HG03571 (cell line): ENCODE measurements around the gene IL4.
"Not testable (repeated sequence)": the region's sequence is repeated elsewhere in the genome, so short reads cannot be mapped to it uniquely, and the experiment has no call there.

Source experiments
- ATAC-seq: cut with Tn5 transposase; IDR thresholded peaks from one replicate; pipeline ENCODE4 v1.9.1; 2021; ENCODE audit not compliant: unreplicated experiment

IL4 gene

DNA sequence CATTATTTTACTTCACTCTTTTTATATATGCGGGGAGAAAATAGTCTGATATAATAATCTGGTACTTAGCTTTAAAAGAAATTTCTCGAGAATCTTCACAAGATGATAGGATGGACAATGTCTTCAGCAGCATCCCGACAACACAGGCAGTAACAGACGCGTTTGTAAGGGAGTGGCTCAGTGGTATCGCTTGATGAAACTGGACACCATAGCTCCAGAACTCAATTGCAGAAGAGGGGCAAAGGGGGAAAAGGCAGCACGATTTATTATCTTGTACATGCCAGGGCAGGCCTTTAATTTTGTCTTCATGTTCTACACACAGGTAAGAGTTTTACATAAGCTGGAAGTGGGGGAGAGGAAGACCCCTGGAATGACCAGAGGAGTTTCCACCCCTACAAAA, 15.7 kb downstream of the IL4 start:
- no peak for ATAC-seq

DNA sequence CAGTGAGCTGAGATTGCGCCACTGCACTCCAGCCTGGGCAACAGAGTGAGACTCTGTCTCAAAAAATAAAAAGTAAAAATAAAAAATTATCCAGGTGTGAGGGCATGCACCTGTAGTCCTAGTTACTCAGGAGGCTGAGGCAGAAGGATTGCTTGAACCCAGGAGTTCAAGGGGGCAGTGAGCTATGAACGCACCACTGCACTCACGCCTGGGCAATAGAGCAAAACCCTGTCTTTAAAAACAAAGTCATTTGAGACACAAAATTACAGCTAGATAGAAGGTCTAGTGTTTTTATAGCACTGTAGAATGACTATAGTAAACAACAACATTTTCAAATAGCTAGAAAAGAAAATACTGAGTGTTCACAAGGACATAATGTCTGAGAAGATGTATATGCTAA, 16.4 kb downstream of the IL4 start:
- ATAC-seq = no peak

DNA sequence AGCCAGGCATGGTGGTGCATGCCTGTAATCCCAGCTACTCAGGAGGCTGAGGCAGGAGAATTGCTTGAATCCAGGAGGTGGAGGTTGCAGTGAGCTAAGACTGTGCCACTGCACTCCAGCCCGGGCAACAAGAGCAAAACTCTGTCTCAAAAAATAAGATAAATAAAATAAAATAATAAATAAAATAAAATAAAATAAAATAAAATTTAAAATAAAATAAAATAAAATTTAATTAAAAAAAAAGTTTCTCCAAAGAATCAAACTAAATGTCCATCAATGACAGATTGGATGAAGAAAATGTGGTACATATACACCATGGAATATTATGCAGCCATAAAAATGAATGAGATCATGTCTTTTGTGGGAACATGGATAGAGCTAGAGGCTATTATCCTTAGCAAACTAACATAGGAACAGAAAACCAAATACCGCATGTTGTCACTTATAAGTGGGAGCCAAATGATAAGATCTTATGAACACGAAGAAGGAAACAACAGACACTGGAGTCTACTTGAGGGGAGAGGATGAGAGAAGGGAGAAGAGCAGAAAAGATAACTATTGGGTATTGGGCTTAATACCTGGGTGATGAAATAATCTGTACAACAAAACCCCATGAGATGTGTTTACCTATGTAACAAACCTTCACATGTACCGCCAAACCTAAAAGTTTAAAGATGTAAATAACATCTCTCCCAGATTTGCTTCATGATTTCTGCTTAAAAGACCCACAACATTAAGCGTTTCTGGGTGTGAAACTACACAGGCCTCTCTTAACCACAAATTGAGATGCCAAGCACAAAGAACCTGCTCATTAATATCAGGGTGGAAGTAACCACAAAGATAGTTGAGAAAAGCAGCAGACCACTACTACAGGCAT, 18.2 kb downstream of the IL4 start:
- ATAC-seq = not testable (repeated sequence)

DNA sequence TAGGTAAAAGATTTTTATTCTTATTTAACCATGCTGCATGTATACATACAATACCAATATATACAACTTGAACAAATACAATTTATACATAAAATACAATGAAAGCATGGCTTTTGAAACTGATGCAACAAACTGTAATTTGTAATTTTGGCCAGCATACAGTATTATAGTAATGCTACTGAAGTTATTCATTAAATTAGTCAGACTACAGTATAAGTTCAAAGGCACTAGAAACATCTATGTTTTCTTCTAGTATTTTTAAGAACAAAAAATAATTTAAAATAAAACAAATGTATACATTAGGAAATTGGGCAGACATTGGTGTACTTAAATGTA, 18.8 kb downstream of the IL4 start:
- ATAC-seq = no peak

DNA sequence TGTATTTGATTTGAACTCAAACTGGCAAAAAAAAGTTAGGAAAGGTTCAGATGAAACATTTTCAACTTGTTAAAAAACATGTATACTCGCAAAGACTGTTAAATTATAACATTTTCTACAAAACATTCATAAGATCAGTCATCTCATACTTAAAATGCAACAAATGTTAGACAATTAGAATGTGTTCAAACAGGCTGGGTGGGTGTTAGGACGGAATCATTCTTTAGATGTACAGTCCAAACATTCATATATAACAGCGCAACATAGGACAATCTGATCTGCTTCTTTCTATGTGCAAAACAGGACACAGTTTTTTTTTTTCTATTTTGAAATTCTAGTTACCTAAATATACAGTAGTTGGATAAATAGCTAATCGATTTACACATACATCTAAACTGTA, 22.2 kb downstream of the IL4 start:
- no peak for ATAC-seq

DNA sequence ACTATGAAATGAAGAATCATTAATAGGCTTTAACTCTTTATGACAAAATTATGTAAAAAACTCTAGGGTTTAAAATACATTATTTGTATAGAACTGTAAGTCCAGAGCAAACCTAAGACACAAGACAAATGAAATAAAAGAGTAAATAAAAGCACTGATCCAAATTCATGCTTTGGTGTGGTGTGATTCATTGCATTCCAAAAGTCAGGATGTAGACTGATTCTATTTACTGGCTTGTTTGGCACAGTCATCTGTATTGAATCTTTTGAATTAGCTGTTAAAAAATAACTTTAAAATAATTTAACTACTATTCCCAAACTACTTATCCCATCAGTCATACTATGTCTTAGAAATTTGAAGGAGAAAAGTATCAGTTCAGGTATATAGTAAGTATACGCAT, 31.1 kb downstream of the IL4 start:
- ATAC-seq = no peak

DNA sequence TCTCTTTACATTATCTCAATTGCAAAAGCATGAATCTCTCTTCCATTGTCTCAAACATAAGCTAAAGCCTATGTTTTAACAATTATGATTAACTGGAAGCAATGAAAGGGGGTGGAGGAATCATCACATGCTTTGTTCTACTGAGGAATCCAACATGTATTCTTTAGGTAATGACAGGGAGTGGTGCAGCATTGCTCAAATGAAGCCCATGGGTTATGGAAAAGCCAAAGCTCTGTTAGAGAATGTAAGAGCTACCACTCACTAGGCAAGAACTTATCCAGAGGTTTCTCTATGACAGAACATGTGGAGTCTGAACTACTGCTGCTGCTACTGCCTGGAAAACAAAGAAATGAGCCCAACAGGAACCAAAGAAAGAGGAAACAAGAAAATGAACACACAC, 34.9 kb downstream of the IL4 start:
- ATAC-seq = no peak

DNA sequence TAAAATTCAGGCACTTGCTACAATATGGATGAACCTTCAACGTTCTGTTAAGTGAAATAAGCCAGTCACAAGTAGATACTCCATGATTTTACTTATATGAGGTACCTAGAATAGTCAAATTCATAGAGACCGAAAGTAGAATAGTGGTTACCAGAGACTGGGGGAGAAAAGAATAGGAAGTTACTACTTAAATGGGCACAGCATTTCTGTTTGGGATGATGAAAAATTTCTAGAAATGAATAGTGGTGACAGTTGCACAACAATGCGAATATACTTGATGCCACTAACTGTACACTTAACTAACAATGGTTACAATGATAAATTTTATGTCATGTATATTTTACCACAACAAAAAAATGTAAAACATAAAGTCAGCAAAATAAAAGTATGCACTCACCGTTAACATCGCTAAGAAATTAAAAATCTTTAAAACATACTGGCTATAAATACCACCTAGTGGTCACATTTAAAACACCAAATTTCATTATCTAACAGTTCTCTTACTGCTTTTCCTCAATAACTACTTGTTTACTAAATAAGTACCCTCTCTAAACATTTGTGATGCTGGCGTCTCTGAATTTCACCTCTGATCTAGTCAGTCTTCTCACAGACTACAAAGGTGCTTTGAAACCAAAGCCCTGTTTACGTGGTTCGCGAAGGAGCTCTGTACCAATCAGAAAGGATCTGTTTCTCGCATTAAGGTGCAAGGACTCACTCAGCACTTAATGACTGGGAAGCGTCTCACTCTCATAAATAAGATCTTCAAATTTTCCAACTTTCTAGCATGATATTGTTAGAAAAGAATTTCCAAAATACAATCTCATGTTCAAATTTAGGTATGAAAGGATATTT, 40.9 kb downstream of the IL4 start:
- no peak for ATAC-seq

DNA sequence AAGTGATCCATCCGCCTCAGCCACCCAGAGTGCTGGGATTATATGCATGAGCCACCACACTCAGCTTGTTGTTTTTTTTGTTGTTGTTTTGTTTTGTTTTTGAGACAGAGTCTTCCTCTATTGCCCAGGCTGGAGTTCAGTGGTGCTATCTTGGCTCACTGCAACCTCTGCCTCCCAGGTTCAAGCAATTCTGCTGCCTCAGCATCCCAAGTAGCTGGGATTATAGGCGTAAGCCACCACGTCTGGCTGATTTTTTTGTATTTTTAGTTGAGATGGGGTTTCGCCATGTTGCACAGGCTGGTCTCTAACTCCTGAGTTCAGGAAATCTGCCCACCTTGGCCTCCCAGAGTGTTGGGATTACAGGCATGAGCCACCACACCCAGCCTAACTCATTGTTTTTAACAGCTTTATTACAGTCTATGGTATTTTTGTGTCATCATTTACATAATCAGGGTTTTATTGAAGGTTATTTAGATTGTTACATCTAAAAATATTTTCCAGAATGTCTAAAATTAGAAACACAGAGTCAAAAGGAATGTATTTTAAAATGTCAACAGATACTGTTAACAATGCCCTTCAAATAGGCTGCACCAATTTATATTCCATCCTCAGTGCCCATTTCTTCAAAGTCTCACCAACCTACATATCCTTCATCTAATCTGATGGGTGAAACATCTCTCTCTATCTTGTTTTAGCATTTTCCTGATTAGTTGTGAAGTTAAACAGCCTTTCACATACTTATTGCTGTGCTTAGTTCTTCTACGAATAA, 44.9 kb downstream of the IL4 start:
- no peak for ATAC-seq

DNA sequence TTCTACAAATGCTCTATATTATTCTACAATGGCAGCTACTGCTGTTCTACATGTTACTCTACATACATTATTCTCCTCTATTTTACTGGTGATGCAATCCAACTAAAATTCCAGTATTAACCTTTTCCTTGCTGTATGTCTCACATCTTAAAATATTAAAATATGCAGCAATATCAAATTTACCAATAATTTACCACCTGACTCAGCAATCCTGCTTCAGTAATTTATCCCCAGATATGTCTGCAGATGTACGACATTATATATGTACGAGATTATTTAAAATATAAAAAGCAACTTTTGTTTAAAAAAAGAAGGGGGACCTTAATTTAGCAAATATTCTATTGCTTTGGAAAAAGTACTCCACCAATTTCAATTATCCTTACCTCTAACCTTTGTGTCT, 52.0 kb downstream of the IL4 start:
- no peak for ATAC-seq

DNA sequence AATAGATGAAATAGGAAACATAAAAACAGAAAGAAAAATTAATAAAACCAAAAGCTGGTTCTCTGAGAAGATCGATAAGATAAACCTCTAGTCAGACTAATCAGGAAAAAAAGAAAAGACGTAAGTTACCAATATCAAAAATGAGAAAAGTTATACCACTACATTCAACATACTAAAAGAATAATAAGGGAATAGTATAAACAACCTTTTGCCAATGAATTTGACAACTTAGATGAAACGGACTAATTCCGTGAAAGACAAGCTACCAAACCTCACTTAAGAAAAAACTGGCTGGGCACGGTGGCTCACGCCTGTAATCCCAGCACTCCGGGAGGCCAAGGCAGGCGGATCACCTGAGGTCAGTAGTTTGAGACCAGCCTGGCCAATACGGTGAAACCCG, 56.1 kb downstream of the IL4 start:
- ATAC-seq = no peak
